ENCODE data around the gene ADCY1.
"Not testable (repeated sequence)": the region's sequence is repeated elsewhere in the genome, so short reads cannot be mapped to it uniquely, and the experiment has no call there.

The ADCY1 gene

GRCh38 chr7:45756333-45756732, 182.2 kb downstream of the ADCY1 start:
- not testable (repeated sequence) for DNase-seq (ENCODE audit: low spot score)

DNA sequence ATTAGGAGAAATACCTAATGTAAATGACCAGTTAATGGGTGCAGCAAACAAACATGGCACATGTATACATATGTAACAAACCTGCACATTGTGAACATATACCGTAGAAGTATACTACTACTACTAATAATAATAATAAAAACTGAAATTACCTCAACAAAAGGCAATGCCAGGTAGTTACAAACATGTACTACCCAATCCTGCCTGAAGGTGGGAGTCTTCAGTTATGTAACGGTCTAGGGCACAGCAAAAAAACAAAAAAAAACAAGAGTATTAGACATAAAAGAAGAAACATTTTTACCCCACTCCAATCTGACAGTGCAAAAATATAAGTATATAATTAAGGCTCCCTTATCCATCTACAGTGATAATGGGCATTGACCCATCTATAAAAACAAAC, 182.6 kb downstream of the ADCY1 start:
- not testable (repeated sequence) for DNase-seq (ENCODE audit: low spot score)

- DNase-seq (ENCODE audit: low spot score), result not testable (repeated sequence)
These were observed 185.3 kb downstream of the ADCY1 start for GRCh38 chr7:45759464-45759863.

DNA sequence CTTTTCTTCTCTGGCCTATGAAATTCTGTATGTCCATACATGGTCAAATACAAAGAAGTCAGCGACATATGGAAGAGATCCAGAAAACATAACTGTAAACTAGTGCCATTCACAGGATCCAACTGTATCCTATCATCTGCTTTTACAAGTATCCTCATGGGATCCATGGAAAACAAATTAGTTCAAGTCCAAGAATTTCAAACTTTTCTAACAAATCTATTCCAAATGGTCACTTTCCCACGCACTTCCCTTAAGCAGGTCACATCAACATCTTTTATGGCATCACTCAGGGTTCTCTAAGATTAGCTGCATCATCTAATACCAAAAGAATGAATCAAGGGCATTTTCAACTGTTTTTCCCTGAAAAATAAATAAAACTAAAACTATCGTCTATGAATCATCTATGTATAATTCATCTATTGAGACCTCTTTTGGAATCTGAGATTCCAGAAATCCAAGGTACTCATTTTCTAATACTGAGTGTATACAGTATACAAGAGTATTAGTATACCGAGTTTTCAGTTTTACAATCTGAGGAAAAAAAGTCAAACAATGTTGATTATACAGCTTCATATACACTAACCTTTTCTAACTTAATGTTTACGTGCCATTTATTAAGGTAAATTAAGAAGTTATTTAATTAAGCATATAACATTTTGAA, 187.5 kb downstream of the ADCY1 start:
- DNase-seq (ENCODE audit: low spot score), result not testable (repeated sequence)

DNA sequence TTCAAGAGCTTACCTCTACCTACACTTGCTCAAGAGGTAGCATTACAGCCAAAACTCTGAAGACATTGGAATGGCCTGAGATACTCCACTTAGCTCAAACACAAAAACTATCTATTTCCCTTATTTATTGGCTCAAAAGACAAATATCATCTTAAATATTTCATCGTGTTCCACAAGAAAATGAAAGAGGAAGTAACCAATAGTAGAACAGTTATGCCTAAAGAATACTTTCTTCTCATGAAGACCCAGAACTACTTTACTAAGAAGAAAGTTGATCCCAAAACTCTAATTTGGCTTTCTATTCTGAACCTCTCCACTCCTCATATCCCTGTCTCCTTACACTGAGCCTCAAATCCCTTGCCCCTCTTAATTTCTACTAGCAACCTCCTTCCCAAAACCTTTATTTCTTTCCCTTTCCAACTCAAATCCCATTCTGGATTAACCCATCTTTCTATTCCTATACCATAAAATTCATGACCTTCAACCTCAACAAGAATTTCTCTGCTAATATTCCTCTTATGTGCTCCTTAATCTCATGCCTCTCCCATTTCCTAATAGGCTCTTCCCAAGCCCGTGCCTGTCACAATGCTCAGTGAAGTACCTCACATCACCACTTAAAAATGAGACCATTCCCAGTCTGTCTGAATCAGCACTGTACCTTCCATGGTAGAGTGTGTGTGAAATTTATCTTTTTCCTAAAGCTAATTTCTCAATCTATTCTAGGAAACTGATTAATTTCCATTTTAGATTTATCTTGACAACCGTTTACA, 188.2 kb downstream of the ADCY1 start:
- DNase-seq (ENCODE audit: low spot score), result not testable (repeated sequence)

DNA sequence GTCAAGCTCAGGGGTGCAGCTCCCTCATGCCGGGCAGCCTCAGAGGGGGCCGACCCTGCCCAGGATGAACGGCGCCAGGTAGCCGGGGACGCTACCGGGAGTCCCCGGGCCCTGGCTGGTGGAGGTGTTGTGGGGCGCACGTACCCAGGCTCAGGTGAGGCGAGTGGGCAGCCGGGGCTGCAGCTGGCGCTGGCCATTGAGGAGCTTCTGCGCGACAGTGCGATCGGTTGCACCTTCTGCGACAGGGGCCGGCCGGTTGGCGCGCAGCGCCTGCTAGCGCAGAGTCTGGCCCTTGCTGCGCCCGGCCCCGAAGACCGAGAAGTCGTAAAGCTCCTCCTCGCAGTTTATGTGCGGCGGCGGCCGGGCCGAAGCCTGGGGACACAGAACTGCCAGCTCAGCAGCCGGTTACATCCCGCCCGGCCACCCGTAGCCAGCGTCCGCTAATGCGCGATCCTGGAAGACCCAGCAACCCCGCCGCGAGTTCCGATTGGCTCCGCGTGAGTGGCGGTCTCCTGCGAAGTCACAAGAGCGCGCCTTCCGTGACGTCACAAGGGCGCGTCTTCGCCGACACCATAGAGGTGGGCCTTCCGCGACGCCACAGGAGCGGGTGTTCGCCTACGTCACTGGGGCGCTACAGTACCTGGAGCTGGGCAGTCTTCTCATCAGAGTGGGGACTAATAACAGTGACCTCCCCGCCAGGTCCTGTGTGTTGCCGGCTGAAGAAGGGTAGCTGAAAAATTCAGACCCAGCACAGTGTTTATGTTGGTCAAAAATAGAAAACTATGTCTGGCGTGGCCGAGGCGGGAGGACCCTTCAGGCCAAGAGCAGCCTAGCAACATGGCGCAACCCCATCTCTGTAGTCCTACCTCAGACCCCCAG, 194.6 kb downstream of the ADCY1 start:
- peak; percentile 96 for DNase-seq (ENCODE audit: low spot score)

GRCh38 chr7:45769626-45770025, 195.5 kb downstream of the ADCY1 start:
- DNase-seq (ENCODE audit: low spot score), result not testable (repeated sequence)

All from CD4-positive, alpha-beta T cell treated with Interleukin-15 for 4 hours (primary cell).